ENCODE data around the gene H1-8.
"Not testable (repeated sequence)": the region's sequence is repeated elsewhere in the genome, so short reads cannot be mapped to it uniquely, and the experiment has no call there.

The H1-8 gene

GRCh38 chr3:129535075-129535474 lies 7.9 kb upstream of the H1-8 start:
- DNase-seq: no peak

- DNase-seq: no peak
Measured at GRCh38 chr3:129536374-129536667, 6.7 kb upstream of the H1-8 start.

GRCh38 chr3:129536804-129537203 lies 6.2 kb upstream of the H1-8 start:
- no peak for DNase-seq

GRCh38 chr3:129539206-129539605 lies 3.8 kb upstream of the H1-8 start:
- no peak for DNase-seq

GRCh38 chr3:129540776-129541516 lies 2.0 kb upstream of the H1-8 start:
- no peak for DNase-seq

GRCh38 chr3:129542747-129543146 lies 228 bp upstream of the H1-8 start:
- DNase-seq: no peak

- DNase-seq: no peak
Measured at GRCh38 chr3:129543999-129544398, 1.0 kb downstream of the H1-8 start.

- DNase-seq: not testable (repeated sequence)
Measured at GRCh38 chr3:129545951-129546350, 3.0 kb downstream of the H1-8 start.

GRCh38 chr3:129547241-129547640 lies 4.3 kb downstream of the H1-8 start:
- no peak for DNase-seq

- DNase-seq: no peak
Measured at GRCh38 chr3:129548104-129548965, 5.4 kb downstream of the H1-8 start.

GRCh38 chr3:129549006-129549800 lies 6.2 kb downstream of the H1-8 start:
- DNase-seq: no peak

- no peak for DNase-seq
Measured at GRCh38 chr3:129549805-129550204, 6.8 kb downstream of the H1-8 start.

- DNase-seq: peak; percentile 13
Measured at GRCh38 chr3:129552287-129553050, 9.5 kb downstream of the H1-8 start.

GRCh38 chr3:129553171-129553570 lies 10.2 kb downstream of the H1-8 start:
- peak; percentile 77 for DNase-seq

- no peak for DNase-seq
Measured at GRCh38 chr3:129553719-129554118, 10.7 kb downstream of the H1-8 start.

GRCh38 chr3:129554356-129555152 lies 11.6 kb downstream of the H1-8 start:
- DNase-seq: no peak

GRCh38 chr3:129555153-129555550 lies 12.2 kb downstream of the H1-8 start:
- no peak for DNase-seq

- DNase-seq: no peak
Measured at GRCh38 chr3:129555616-129556357, 12.8 kb downstream of the H1-8 start.

- no peak for DNase-seq
Measured at GRCh38 chr3:129556358-129556695, 13.4 kb downstream of the H1-8 start.

- DNase-seq: no peak
Measured at GRCh38 chr3:129556890-129557547, 14.0 kb downstream of the H1-8 start.

- DNase-seq: no peak
Measured at GRCh38 chr3:129557548-129557894, 14.5 kb downstream of the H1-8 start.
